HEK293 (cell line): ENCODE data around the gene TCERG1L.
"Not testable (repeated sequence)": the region's sequence is repeated elsewhere in the genome, so short reads cannot be mapped to it uniquely, and the experiment has no call there.

Experiments
- CTCF ChIA-PET: fragments of 350-600 bp; formaldehyde crosslinking; extraction: SDS; loops from one replicate; lab custom pipeline; 2021; ENCODE audit warnings: antibody characterized with exemption; lab: Yijun Ruan, JAX
- POLR2A ChIA-PET: fragments of 300-600 bp; formaldehyde crosslinking; extraction: SDS; loops from one replicate; lab custom pipeline; 2020; ENCODE audit warnings: antibody characterized with exemption, inconsistent platforms; lab: Yijun Ruan, JAX
- H3K27ac ChIP-seq: fragments of 200-500 bp; sonication (Bioruptor generic); 2 replicates; pipeline ENCODE4 v1.5.1; 2014; ENCODE audit warnings: low read depth, low read length, control low read depth, inconsistent platforms; ENCODE audit errors: extremely low read depth
- H3K36me3 ChIP-seq, 2 experiments: fragments of 200-500 bp in 1 of 2; sonication (Bioruptor generic) in 1 of 2; 1 replicate in 1 of 2; 2 replicates in 1 of 2; pipeline ENCODE4 v1.5.1; 2014 to 2017; ENCODE audit warnings: inconsistent platforms in 2 of 2, low read length in 2 of 2; ENCODE audit not compliant: control insufficient read depth in 2 of 2, insufficient read depth in 1 of 2
- H3K4me1 ChIP-seq: fragments of 200-500 bp; sonication (Bioruptor generic); 2 replicates; pipeline ENCODE4 v1.5.1; 2014; ENCODE audit warnings: mild to moderate bottlenecking, low read length, inconsistent platforms; ENCODE audit not compliant: control insufficient read depth, insufficient read depth
- H3K4me3 ChIP-seq: 2 replicates; pipeline ENCODE4 v1.5.1; 2011; ENCODE audit warnings: low read depth, mild to moderate bottlenecking, control low read depth, low read length, moderate library complexity
- H3K9me3 ChIP-seq: fragments of 200-500 bp; sonication (Bioruptor generic); 2 replicates; pipeline ENCODE4 v1.5.1; 2014; ENCODE audit warnings: low read depth, low read length, inconsistent platforms; ENCODE audit not compliant: control insufficient read depth, insufficient read depth
- KLF8 ChIP-seq: fragments of 450-650 bp; formaldehyde crosslinking; IDR thresholded peaks from 2 replicates; pipeline ENCODE4 v1.5.1; 2016; ENCODE audit warnings: missing biosample characterization, missing genetic modification characterization
- OSR2 ChIP-seq: fragments of 450-650 bp; formaldehyde crosslinking; IDR thresholded peaks from 2 replicates; pipeline ENCODE4 v1.5.1; 2016; ENCODE audit warnings: missing biosample characterization, missing genetic modification characterization
- ZNF114 ChIP-seq: fragments of 450-650 bp; formaldehyde crosslinking; IDR thresholded peaks from 2 replicates; pipeline ENCODE4 v1.5.0; 2017; ENCODE audit warnings: missing biosample characterization, missing genetic modification characterization
- ZNF175 ChIP-seq: fragments of 450-650 bp; formaldehyde crosslinking; IDR thresholded peaks from 2 replicates; pipeline ENCODE4 v1.5.1; 2016; ENCODE audit warnings: missing biosample characterization, missing genetic modification characterization
- ZNF223 ChIP-seq: fragments of 450-650 bp; formaldehyde crosslinking; IDR thresholded peaks from 2 replicates; pipeline ENCODE4 v1.5.1; 2016; ENCODE audit warnings: missing biosample characterization, missing genetic modification characterization
- ZNF248 ChIP-seq: fragments of 450-650 bp; formaldehyde crosslinking; IDR thresholded peaks from 2 replicates; pipeline ENCODE4 v1.5.1; 2017; ENCODE audit warnings: missing biosample characterization, missing genetic modification characterization
- ZNF366 ChIP-seq: fragments of 450-650 bp; formaldehyde crosslinking; conservative IDR thresholded peaks from 2 replicates; pipeline ENCODE4 v1.5.1; 2016; ENCODE audit warnings: missing biosample characterization, missing genetic modification characterization
- ZNF521 ChIP-seq: fragments of 450-650 bp; formaldehyde crosslinking; IDR thresholded peaks from 2 replicates; pipeline ENCODE4 v1.5.1; 2017; ENCODE audit warnings: missing biosample characterization, mild to moderate bottlenecking, missing genetic modification characterization
- ZNF548 ChIP-seq: fragments of 450-650 bp; formaldehyde crosslinking; IDR thresholded peaks from 2 replicates; pipeline ENCODE4 v1.5.1; 2016; ENCODE audit warnings: missing biosample characterization, missing genetic modification characterization
- ZNF571 ChIP-seq: fragments of 450-650 bp; formaldehyde crosslinking; IDR thresholded peaks from 2 replicates; pipeline ENCODE4 v1.5.0; 2017; ENCODE audit warnings: missing biosample characterization, missing genetic modification characterization
- ZNF626 ChIP-seq: fragments of 450-650 bp; sonication (Bioruptor Pico); formaldehyde crosslinking; IDR thresholded peaks from 2 replicates; pipeline ENCODE4 v1.5.1; 2018; ENCODE audit warnings: missing biosample characterization, missing genetic modification characterization, inconsistent platforms
- ZNF629 ChIP-seq: fragments of 450-650 bp; formaldehyde crosslinking; IDR thresholded peaks from 2 replicates; pipeline ENCODE4 v1.5.1; 2017; ENCODE audit warnings: missing biosample characterization, missing genetic modification characterization
- ZNF654 ChIP-seq: fragments of 450-650 bp; formaldehyde crosslinking; IDR thresholded peaks from 2 replicates; pipeline ENCODE4 v1.5.1; 2016; ENCODE audit warnings: low read depth, missing biosample characterization, missing genetic modification characterization
- ZNF707 ChIP-seq: fragments of 450-650 bp; formaldehyde crosslinking; IDR thresholded peaks from 2 replicates; pipeline ENCODE4 v1.5.1; 2016; ENCODE audit warnings: missing biosample characterization, missing genetic modification characterization
- ZNF768 ChIP-seq: fragments of 450-650 bp; formaldehyde crosslinking; IDR thresholded peaks from 2 replicates; pipeline ENCODE4 v1.5.1; 2018; ENCODE audit warnings: missing biosample characterization, mild to moderate bottlenecking, missing genetic modification characterization
- ZNF791 ChIP-seq: fragments of 450-650 bp; formaldehyde crosslinking; IDR thresholded peaks from 2 replicates; pipeline ENCODE4 v1.5.1; 2016; ENCODE audit warnings: missing biosample characterization, missing genetic modification characterization
- ZSCAN16 ChIP-seq: fragments of 450-650 bp; formaldehyde crosslinking; IDR thresholded peaks from 2 replicates; pipeline ENCODE4 v1.5.1; 2016; ENCODE audit warnings: missing biosample characterization, missing genetic modification characterization
- TF ChIP-seq, protein P1 (sequence below): fragments of 450-650 bp; formaldehyde crosslinking; IDR thresholded peaks from 2 replicates; pipeline ENCODE4 v1.5.1; 2017; ENCODE audit warnings: missing biosample characterization, missing genetic modification characterization
- TF ChIP-seq, protein P2 (sequence below): fragments of 450-650 bp; formaldehyde crosslinking; optimal IDR thresholded peaks from 2 replicates; pipeline ENCODE3; 2016; ENCODE audit warnings: missing biosample characterization, mild to moderate bottlenecking, missing genetic modification characterization
- TF ChIP-seq, protein P3 (sequence below): fragments of 450-650 bp; formaldehyde crosslinking; conservative IDR thresholded peaks from 2 replicates; pipeline ENCODE4 v1.5.1; 2016; ENCODE audit warnings: low read depth, missing biosample characterization, missing genetic modification characterization
- TF ChIP-seq, protein P4 (sequence below): fragments of 450-650 bp; formaldehyde crosslinking; IDR thresholded peaks from 2 replicates; pipeline ENCODE4 v1.5.1; 2016; ENCODE audit warnings: missing biosample characterization, missing genetic modification characterization
- TF ChIP-seq, protein P5 (sequence below): fragments of 450-650 bp; formaldehyde crosslinking; IDR thresholded peaks from 2 replicates; pipeline ENCODE4 v1.5.1; 2016; ENCODE audit warnings: missing biosample characterization, missing genetic modification characterization, borderline replicate concordance

The TCERG1L gene

DNA sequence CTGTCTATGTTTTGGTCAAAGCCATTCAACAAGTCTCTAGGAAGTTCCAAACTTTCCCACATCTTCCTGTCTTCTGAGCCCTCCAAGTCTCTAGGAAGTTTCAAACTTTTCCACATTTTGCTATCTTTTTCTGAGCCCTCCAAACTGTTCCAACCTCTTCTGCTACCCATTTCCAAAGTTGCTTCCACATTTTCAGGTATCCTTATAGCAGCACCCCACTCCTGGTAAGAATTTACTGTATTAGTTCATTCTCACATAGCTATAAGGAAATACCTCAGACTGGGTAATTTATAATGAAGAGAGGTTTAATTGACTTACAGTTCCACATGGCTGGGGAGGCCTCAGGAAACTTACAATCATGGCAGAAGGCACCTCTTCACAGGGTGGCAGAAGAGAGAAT is 159.1 kb downstream of the TCERG1L start:
- H3K4me1 ChIP-seq, H3K9me3 ChIP-seq, H3K36me3 ChIP-seq, CTCF ChIA-PET, POLR2A ChIA-PET, H3K4me3 ChIP-seq, H3K27ac ChIP-seq: not testable (repeated sequence)
- TF ChIP-seq ZNF707 (tag by site-specific recombination) = peak; percentile 63

DNA sequence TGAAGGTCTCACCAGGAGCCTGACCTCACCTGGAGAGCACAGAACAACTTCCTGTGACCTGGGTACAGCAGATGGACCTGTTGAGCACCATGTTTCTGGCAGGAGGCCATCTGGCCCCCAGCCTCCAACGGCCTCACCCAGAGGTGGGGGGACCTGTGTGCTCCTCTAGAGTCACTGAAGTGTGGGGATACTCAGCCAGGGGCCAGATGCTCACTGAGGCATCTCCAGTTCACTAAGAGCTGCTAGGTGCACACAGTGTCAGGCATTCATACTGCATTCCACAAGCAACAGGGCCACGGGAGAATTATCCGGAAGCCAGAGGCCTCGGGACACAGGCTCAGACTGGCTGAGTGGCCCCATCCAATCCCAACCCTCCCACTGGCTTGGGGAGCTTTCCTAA is 161.4 kb downstream of the TCERG1L start:
- H3K9me3 ChIP-seq = no peaks in the 10 kb centered on the region
- no peak overlapping the region for H3K27ac ChIP-seq
- POLR2A ChIA-PET = no interaction called here
- no peak for TF ChIP-seq ZNF521 (tag by site-specific recombination)
- no peak for TF ChIP-seq ZNF654
- TF ChIP-seq ZNF366 (tag by site-specific recombination) = no peak
- TF ChIP-seq OSR2 (tag by site-specific recombination) = no peak
- TF ChIP-seq ZNF175 (tag by site-specific recombination) = no peak
- no peak for TF ChIP-seq ZNF626 (tag by site-specific recombination)
- TF ChIP-seq KLF8 (tag by site-specific recombination) = no peak
- no peak overlapping the region for H3K4me3 ChIP-seq
- CTCF ChIA-PET = no interaction called here
- H3K36me3 ChIP-seq = no peaks in the 10 kb centered on the region
- H3K4me1 ChIP-seq = no peaks in the 10 kb centered on the region

DNA sequence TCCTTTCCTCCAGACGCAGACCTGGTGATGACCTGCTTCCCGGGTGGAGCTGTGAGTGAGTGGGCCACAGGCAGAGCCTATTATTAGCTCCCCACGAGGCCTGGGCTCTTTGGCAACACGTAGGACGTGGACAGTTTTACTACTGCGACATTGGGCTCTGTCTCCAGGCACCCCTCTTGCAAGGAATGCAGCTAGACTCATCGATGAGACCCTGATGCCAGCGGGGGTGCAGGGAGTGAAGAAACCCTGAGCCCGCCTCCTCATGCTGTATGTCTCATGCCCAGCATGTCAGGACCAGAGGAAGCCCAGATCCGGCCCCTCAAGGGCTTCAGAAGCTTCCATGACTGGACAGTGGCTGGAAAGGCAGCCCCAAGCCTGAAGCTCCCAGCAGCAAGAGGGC is 161.9 kb downstream of the TCERG1L start:
- Histone ChIP-seq H3K9me3 (no peaks in the 10 kb centered on the region), H3K27ac (no peak overlapping the region), H3K4me1 (no peaks in the 10 kb centered on the region), H3K4me3 (no peak overlapping the region), H3K36me3 (no peaks in the 10 kb centered on the region)
- ChIA-PET CTCF (no interaction called here), POLR2A (no interaction called here)
- TF ChIP-seq, protein P1, sequence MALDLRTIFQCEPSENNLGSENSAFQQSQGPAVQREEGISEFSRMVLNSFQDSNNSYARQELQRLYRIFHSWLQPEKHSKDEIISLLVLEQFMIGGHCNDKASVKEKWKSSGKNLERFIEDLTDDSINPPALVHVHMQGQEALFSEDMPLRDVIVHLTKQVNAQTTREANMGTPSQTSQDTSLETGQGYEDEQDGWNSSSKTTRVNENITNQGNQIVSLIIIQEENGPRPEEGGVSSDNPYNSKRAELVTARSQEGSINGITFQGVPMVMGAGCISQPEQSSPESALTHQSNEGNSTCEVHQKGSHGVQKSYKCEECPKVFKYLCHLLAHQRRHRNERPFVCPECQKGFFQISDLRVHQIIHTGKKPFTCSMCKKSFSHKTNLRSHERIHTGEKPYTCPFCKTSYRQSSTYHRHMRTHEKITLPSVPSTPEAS (tag by site-specific recombination) = no peak
- TF ChIP-seq, protein P2, sequence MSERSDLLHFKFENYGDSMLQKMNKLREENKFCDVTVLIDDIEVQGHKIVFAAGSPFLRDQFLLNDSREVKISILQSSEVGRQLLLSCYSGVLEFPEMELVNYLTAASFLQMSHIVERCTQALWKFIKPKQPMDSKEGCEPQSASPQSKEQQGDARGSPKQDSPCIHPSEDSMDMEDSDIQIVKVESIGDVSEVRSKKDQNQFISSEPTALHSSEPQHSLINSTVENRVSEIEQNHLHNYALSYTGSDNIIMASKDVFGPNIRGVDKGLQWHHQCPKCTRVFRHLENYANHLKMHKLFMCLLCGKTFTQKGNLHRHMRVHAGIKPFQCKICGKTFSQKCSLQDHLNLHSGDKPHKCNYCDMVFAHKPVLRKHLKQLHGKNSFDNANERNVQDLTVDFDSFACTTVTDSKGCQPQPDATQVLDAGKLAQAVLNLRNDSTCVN = no peak
- TF ChIP-seq, protein P3, sequence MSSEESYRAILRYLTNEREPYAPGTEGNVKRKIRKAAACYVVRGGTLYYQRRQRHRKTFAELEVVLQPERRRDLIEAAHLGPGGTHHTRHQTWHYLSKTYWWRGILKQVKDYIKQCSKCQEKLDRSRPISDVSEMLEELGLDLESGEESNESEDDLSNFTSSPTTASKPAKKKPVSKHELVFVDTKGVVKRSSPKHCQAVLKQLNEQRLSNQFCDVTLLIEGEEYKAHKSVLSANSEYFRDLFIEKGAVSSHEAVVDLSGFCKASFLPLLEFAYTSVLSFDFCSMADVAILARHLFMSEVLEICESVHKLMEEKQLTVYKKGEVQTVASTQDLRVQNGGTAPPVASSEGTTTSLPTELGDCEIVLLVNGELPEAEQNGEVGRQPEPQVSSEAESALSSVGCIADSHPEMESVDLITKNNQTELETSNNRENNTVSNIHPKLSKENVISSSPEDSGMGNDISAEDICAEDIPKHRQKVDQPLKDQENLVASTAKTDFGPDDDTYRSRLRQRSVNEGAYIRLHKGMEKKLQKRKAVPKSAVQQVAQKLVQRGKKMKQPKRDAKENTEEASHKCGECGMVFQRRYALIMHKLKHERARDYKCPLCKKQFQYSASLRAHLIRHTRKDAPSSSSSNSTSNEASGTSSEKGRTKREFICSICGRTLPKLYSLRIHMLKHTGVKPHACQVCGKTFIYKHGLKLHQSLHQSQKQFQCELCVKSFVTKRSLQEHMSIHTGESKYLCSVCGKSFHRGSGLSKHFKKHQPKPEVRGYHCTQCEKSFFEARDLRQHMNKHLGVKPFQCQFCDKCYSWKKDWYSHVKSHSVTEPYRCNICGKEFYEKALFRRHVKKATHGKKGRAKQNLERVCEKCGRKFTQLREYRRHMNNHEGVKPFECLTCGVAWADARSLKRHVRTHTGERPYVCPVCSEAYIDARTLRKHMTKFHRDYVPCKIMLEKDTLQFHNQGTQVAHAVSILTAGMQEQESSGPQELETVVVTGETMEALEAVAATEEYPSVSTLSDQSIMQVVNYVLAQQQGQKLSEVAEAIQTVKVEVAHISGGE = no peak
- TF ChIP-seq, protein P4, sequence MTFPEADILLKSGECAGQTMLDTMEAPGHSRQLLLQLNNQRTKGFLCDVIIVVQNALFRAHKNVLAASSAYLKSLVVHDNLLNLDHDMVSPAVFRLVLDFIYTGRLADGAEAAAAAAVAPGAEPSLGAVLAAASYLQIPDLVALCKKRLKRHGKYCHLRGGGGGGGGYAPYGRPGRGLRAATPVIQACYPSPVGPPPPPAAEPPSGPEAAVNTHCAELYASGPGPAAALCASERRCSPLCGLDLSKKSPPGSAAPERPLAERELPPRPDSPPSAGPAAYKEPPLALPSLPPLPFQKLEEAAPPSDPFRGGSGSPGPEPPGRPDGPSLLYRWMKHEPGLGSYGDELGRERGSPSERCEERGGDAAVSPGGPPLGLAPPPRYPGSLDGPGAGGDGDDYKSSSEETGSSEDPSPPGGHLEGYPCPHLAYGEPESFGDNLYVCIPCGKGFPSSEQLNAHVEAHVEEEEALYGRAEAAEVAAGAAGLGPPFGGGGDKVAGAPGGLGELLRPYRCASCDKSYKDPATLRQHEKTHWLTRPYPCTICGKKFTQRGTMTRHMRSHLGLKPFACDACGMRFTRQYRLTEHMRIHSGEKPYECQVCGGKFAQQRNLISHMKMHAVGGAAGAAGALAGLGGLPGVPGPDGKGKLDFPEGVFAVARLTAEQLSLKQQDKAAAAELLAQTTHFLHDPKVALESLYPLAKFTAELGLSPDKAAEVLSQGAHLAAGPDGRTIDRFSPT = no peak
- no peak for TF ChIP-seq ZNF248 (tag by site-specific recombination)
- no peak for TF ChIP-seq ZNF223 (tag by site-specific recombination)
- TF ChIP-seq ZNF571 (tag by site-specific recombination) = no peak
- TF ChIP-seq, protein P5, sequence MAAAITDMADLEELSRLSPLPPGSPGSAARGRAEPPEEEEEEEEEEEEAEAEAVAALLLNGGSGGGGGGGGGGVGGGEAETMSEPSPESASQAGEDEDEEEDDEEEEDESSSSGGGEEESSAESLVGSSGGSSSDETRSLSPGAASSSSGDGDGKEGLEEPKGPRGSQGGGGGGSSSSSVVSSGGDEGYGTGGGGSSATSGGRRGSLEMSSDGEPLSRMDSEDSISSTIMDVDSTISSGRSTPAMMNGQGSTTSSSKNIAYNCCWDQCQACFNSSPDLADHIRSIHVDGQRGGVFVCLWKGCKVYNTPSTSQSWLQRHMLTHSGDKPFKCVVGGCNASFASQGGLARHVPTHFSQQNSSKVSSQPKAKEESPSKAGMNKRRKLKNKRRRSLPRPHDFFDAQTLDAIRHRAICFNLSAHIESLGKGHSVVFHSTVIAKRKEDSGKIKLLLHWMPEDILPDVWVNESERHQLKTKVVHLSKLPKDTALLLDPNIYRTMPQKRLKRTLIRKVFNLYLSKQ (tag by site-specific recombination) = no peak
- TF ChIP-seq ZNF521 (tag by site-specific recombination) = no peak
- TF ChIP-seq ZNF791 = no peak
- no peak for TF ChIP-seq ZSCAN16
- no peak for TF ChIP-seq ZNF114 (tag by site-specific recombination)
- no peak for TF ChIP-seq ZNF768 (tag by site-specific recombination)
- no peak for TF ChIP-seq ZNF629 (tag by site-specific recombination)
- TF ChIP-seq ZNF548 = no peak
